Measurements from ENCODE around the gene LYSMD2.

LYSMD2 gene

DNA sequence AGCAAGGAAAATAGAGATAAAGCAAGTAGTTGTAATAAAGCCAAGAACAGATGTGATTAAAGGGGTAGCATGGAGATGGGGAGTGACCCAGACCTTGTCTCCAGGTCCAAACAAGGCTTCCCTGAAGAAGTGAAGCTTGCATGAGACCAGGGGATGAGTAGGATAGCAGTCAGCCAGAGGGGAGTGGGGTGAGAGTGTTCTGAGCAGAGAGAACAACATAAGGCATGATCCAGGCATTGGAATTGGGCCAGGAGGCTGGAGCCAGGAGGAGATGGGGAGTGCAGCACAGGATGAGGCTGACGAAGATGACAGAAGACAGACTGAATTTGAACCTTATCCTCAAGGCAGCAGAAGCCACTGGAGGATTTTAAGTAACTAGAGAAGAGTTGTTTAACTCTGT, 21.2 kb upstream of the LYSMD2 start:
- H3K4me1 ChIP-seq (ENCODE audit: insufficient read depth, low read length, severe bottlenecking), result no peaks in the 10 kb centered on the region
- H3K4me2 ChIP-seq (ENCODE audit: low read length), result no peak overlapping the region
- H3K9me3 ChIP-seq (ENCODE audit: low read length), result no peaks in the 10 kb centered on the region
- no peak overlapping the region for H3K27ac ChIP-seq (ENCODE audit: low read depth, low read length, poor library complexity, severe bottlenecking)
- H3K79me2 ChIP-seq (ENCODE audit: insufficient read depth, low read length), result no peaks in the 10 kb centered on the region
- H3F3A ChIP-seq (ENCODE audit: insufficient read depth, low read length), result no peaks in the 10 kb centered on the region
- TF ChIP-seq, protein P1, sequence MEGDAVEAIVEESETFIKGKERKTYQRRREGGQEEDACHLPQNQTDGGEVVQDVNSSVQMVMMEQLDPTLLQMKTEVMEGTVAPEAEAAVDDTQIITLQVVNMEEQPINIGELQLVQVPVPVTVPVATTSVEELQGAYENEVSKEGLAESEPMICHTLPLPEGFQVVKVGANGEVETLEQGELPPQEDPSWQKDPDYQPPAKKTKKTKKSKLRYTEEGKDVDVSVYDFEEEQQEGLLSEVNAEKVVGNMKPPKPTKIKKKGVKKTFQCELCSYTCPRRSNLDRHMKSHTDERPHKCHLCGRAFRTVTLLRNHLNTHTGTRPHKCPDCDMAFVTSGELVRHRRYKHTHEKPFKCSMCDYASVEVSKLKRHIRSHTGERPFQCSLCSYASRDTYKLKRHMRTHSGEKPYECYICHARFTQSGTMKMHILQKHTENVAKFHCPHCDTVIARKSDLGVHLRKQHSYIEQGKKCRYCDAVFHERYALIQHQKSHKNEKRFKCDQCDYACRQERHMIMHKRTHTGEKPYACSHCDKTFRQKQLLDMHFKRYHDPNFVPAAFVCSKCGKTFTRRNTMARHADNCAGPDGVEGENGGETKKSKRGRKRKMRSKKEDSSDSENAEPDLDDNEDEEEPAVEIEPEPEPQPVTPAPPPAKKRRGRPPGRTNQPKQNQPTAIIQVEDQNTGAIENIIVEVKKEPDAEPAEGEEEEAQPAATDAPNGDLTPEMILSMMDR (IDR thresholded peaks at IDR 0.05; ENCODE audit: low read length), result no peak
- no peak for TF ChIP-seq EZH2 (IDR thresholded peaks at IDR 0.05; ENCODE audit: borderline replicate concordance, low read length)
- no peak overlapping the region for H2AFZ ChIP-seq (ENCODE audit: low read length)
- no peak overlapping the region for H3K9ac ChIP-seq (ENCODE audit: low read length)
- H3K4me3 ChIP-seq (ENCODE audit: low read depth, low read length, poor library complexity, severe bottlenecking), result no peak overlapping the region
- H3K36me3 ChIP-seq (ENCODE audit: insufficient read depth, low read length), result no peaks in the 10 kb centered on the region
- H3K27me3 ChIP-seq (ENCODE audit: insufficient read depth, low read length), result 0 out of 2 replicates have a peak, but pooled peaks cover 2% of the 10 kb centered on the region
- no peaks in the 10 kb centered on the region for H3K9me2 ChIP-seq (ENCODE audit: low read depth, low read length)
- no peaks in the 10 kb centered on the region for H4K20me1 ChIP-seq (ENCODE audit: insufficient read depth, low read length)

GRCh38 chr15:51757450-51757849, 20.0 kb upstream of the LYSMD2 start:
- Histone ChIP-seq H3K36me3 (ENCODE audit: insufficient read depth, low read length) (no peaks in the 10 kb centered on the region), H3K9ac (ENCODE audit: low read length) (no peak overlapping the region), H4K20me1 (ENCODE audit: insufficient read depth, low read length) (no peaks in the 10 kb centered on the region), H3K4me1 (ENCODE audit: insufficient read depth, low read length, severe bottlenecking) (peaks cover 2% of the 10 kb centered on the region), H2AFZ (ENCODE audit: low read length) (no peak overlapping the region), H3F3A (ENCODE audit: insufficient read depth, low read length) (no peaks in the 10 kb centered on the region), H3K9me3 (ENCODE audit: low read length) (no peaks in the 10 kb centered on the region), H3K4me3 (ENCODE audit: low read depth, low read length, poor library complexity, severe bottlenecking) (no peak overlapping the region), H3K27ac (ENCODE audit: low read depth, low read length, poor library complexity, severe bottlenecking) (no peak overlapping the region), H3K27me3 (ENCODE audit: insufficient read depth, low read length) (0 out of 2 replicates have a peak, but pooled peaks cover 11% of the 10 kb centered on the region), H3K79me2 (ENCODE audit: insufficient read depth, low read length) (no peaks in the 10 kb centered on the region), H3K4me2 (ENCODE audit: low read length) (no peak overlapping the region), H3K9me2 (ENCODE audit: low read depth, low read length) (no peaks in the 10 kb centered on the region)
- TF ChIP-seq, protein P1 (IDR thresholded peaks at IDR 0.05; ENCODE audit: low read length), result no peak
- no peak for TF ChIP-seq EZH2 (IDR thresholded peaks at IDR 0.05; ENCODE audit: borderline replicate concordance, low read length)

- H3K27me3 ChIP-seq (ENCODE audit: insufficient read depth, low read length), result 0 out of 2 replicates have a peak, but pooled peaks cover 11% of the 10 kb centered on the region
- H3K36me3 ChIP-seq (ENCODE audit: insufficient read depth, low read length), result no peaks in the 10 kb centered on the region
- no peaks in the 10 kb centered on the region for H3K79me2 ChIP-seq (ENCODE audit: insufficient read depth, low read length)
- H3K9ac ChIP-seq (ENCODE audit: low read length), result no peak overlapping the region
- no peak overlapping the region for H3K4me3 ChIP-seq (ENCODE audit: low read depth, low read length, poor library complexity, severe bottlenecking)
- TF ChIP-seq EZH2 (IDR thresholded peaks at IDR 0.05; ENCODE audit: borderline replicate concordance, low read length), result no peak
- TF ChIP-seq, protein P1 (IDR thresholded peaks at IDR 0.05; ENCODE audit: low read length), result no peak
- no peaks in the 10 kb centered on the region for H3K9me2 ChIP-seq (ENCODE audit: low read depth, low read length)
- no peak overlapping the region for H3K27ac ChIP-seq (ENCODE audit: low read depth, low read length, poor library complexity, severe bottlenecking)
- H3F3A ChIP-seq (ENCODE audit: insufficient read depth, low read length), result no peaks in the 10 kb centered on the region
- H4K20me1 ChIP-seq (ENCODE audit: insufficient read depth, low read length), result no peaks in the 10 kb centered on the region
- no peak overlapping the region for H3K4me2 ChIP-seq (ENCODE audit: low read length)
- peaks cover 9% of the 10 kb centered on the region for H3K4me1 ChIP-seq (ENCODE audit: insufficient read depth, low read length, severe bottlenecking)
- no peak overlapping the region for H2AFZ ChIP-seq (ENCODE audit: low read length)
- no peaks in the 10 kb centered on the region for H3K9me3 ChIP-seq (ENCODE audit: low read length)
Observed at GRCh38 chr15:51756482-51756881, 19.0 kb upstream of the LYSMD2 start.
